Panc1 (cell line): Measurements from ENCODE around the gene EVX2. TPM values are rescaled to one million over a fixed set of nuclear protein-coding genes. Genes with fewer than 3 reads are reported as not detected.

ENCODE experiments used
- ATAC-seq: fragments of 200-7000 bp; cut with Tn5 transposase; 2 replicates; pipeline ENCODE4 v1.9.1; 2020; ENCODE audit warnings: mild to moderate bottlenecking, moderate library complexity
- BruUV-seq: library from RNA; stranded (reverse); fragments of 400-500 nt; replicated peaks from 2 replicates; lab custom pipeline; 2021; lab: Mats Ljungman, UMichigan
- CTCF ChIA-PET: fragments of 300-600 bp; sonication (Branson Sonifier 250); formaldehyde crosslinking; loops from one replicate; lab custom pipeline; 2022; ENCODE audit warnings: antibody characterized with exemption; lab: Charles Lee
- POLR2A ChIA-PET: fragments of 300-600 bp; sonication (Branson Sonifier 250); formaldehyde crosslinking; loops from one replicate; lab custom pipeline; 2022; ENCODE audit warnings: antibody characterized with exemption; lab: Charles Lee
- DNase-seq: peaks from one replicate; pipeline ENCODE4 v3.0.0-alpha.2; 2010; ENCODE audit warnings: low read depth, low spot score
- H3K27ac ChIP-seq: 2 replicates; pipeline ENCODE4 v1.5.1; 2011; ENCODE audit warnings: mild to moderate bottlenecking, low read length, inconsistent platforms
- H3K27me3 ChIP-seq: fragments of 200-500 bp; sonication (Bioruptor generic); 2 replicates; pipeline ENCODE4 v1.6.0; 2014; ENCODE audit warnings: low read length, inconsistent platforms; ENCODE audit not compliant: control insufficient read depth, insufficient read depth
- H3K36me3 ChIP-seq: fragments of 200-500 bp; sonication (Bioruptor generic); 2 replicates; pipeline ENCODE4 v1.5.1; 2014; ENCODE audit warnings: inconsistent platforms, mild to moderate bottlenecking, low read length, moderate library complexity; ENCODE audit not compliant: control insufficient read depth, insufficient read depth
- H3K4me1 ChIP-seq: 2 replicates; pipeline ENCODE4 v1.5.1; 2011; ENCODE audit warnings: inconsistent platforms, mild to moderate bottlenecking, low read length, moderate library complexity; ENCODE audit not compliant: control insufficient read depth, insufficient read depth
- H3K4me3 ChIP-seq, 2 experiments: 2 replicates each; pipeline ENCODE4 v1.5.1; 2011 to 2012; ENCODE audit warnings: low read depth in 2 of 2, low read length in 2 of 2, mild to moderate bottlenecking in 2 of 2, inconsistent platforms in 1 of 2, moderate library complexity in 1 of 2
- H3K9me3 ChIP-seq: fragments of 200-500 bp; sonication (Bioruptor generic); 2 replicates; pipeline ENCODE4 v1.5.1; 2014; ENCODE audit warnings: low read depth, mild to moderate bottlenecking, inconsistent platforms, low read length, moderate library complexity; ENCODE audit not compliant: control insufficient read depth, insufficient read depth
- POLR2AphosphoS5 ChIP-seq: IDR thresholded peaks from 2 replicates; pipeline ENCODE4 v1.6.1; 2012; ENCODE audit warnings: mild to moderate bottlenecking, low read depth, low read length, moderate library complexity
- SIN3A ChIP-seq: IDR thresholded peaks from 2 replicates; pipeline ENCODE4 v1.6.1; 2012; ENCODE audit warnings: low read depth, mild to moderate bottlenecking, low read length, moderate library complexity, borderline replicate concordance; ENCODE audit not compliant: insufficient read depth
- TCF7L2 ChIP-seq: IDR thresholded peaks from 2 replicates; pipeline ENCODE4 v1.6.1; 2011; ENCODE audit warnings: mild to moderate bottlenecking, low read depth, low read length, inconsistent platforms
- in situ Hi-C: cut with HindIII; loops from 2 replicates; pipeline ENCODE4 v1.10.0; 2016; ENCODE audit warnings: low sequenced_read_pairs, low pct_unique_long_range_greater_than_20kb
- intact Hi-C: fragments of 100-400 bp; cut with micrococcal nuclease; formaldehyde crosslinking; loops from one replicate; pipeline ENCODE4 v1.10.0; 2022; ENCODE audit not compliant: unreplicated experiment
- total RNA-seq: library from RNA; stranded (reverse); gene quantifications from one replicate; pipeline ENCODE4 v1.2.1, GENCODE V29; 2021; ENCODE audit not compliant: unreplicated experiment
- TF ChIP-seq, protein P1 (sequence below): fragments of 450-650 bp; IDR thresholded peaks from 2 replicates; pipeline ENCODE4 v1.5.1; 2017; ENCODE audit warnings: mild to moderate bottlenecking
- TF ChIP-seq, protein P2 (sequence below), 2 experiments: IDR thresholded peaks; 2 replicates each; pipeline ENCODE4 v1.6.1; 2011 to 2012; ENCODE audit warnings: low read depth in 2 of 2, control low read depth in 1 of 2, low read length in 1 of 2, mild to moderate bottlenecking in 1 of 2, moderate library complexity in 1 of 2; ENCODE audit not compliant: insufficient read depth in 1 of 2

EVX2 gene
- total RNA-seq, 1 experiment from 2014 or later = not detected

DNA sequence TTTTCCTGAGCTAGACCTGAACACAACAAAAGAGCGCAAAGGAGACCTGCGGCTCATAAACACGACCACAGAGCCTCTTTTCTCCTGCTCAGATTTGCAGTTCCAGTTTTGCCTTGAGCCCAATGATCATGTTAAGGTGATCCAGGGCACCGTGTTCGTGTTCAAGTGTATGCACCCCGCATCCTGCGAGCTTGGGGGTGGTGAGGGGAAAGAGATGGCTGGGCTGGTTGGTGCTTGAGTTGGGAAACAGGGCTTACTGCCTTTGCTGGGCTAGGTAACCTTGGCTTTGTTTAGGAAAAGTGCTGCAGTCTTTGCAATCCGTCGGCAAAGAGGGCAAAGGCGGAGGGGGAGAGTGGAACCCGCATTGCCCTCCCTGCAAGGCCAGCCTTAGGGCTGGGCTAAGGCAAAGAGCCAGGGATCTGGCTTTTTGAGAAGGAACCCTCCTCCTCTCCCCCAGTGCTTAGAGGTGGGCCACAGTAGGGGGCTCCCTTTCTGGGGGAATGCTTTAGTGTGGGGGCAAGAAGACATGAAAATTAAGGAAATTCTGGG is 34.1 kb upstream of the EVX2 start:
- H3K9me3 ChIP-seq = no peaks in the 10 kb centered on the region
- H3K27me3 ChIP-seq = peaks cover 2% of the 10 kb centered on the region; the same call in 1 of the 2 replicates
- H3K27ac ChIP-seq = no peak overlapping the region
- TF ChIP-seq, protein P1, sequence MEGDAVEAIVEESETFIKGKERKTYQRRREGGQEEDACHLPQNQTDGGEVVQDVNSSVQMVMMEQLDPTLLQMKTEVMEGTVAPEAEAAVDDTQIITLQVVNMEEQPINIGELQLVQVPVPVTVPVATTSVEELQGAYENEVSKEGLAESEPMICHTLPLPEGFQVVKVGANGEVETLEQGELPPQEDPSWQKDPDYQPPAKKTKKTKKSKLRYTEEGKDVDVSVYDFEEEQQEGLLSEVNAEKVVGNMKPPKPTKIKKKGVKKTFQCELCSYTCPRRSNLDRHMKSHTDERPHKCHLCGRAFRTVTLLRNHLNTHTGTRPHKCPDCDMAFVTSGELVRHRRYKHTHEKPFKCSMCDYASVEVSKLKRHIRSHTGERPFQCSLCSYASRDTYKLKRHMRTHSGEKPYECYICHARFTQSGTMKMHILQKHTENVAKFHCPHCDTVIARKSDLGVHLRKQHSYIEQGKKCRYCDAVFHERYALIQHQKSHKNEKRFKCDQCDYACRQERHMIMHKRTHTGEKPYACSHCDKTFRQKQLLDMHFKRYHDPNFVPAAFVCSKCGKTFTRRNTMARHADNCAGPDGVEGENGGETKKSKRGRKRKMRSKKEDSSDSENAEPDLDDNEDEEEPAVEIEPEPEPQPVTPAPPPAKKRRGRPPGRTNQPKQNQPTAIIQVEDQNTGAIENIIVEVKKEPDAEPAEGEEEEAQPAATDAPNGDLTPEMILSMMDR = no peak
- TF ChIP-seq SIN3A (no peak), TCF7L2 (no peak), POLR2AphosphoS5 (no peak)
- TF ChIP-seq, protein P2, sequence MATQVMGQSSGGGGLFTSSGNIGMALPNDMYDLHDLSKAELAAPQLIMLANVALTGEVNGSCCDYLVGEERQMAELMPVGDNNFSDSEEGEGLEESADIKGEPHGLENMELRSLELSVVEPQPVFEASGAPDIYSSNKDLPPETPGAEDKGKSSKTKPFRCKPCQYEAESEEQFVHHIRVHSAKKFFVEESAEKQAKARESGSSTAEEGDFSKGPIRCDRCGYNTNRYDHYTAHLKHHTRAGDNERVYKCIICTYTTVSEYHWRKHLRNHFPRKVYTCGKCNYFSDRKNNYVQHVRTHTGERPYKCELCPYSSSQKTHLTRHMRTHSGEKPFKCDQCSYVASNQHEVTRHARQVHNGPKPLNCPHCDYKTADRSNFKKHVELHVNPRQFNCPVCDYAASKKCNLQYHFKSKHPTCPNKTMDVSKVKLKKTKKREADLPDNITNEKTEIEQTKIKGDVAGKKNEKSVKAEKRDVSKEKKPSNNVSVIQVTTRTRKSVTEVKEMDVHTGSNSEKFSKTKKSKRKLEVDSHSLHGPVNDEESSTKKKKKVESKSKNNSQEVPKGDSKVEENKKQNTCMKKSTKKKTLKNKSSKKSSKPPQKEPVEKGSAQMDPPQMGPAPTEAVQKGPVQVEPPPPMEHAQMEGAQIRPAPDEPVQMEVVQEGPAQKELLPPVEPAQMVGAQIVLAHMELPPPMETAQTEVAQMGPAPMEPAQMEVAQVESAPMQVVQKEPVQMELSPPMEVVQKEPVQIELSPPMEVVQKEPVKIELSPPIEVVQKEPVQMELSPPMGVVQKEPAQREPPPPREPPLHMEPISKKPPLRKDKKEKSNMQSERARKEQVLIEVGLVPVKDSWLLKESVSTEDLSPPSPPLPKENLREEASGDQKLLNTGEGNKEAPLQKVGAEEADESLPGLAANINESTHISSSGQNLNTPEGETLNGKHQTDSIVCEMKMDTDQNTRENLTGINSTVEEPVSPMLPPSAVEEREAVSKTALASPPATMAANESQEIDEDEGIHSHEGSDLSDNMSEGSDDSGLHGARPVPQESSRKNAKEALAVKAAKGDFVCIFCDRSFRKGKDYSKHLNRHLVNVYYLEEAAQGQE (IDR thresholded peaks at IDR 0.05; ENCODE audit: insufficient read depth in 1 of 2, low read depth in 2 of 2, low read length in 1 of 2) = no peak
- no peaks in the 10 kb centered on the region for H3K36me3 ChIP-seq
- DNase-seq (no peak), ATAC-seq (no peak)
- intact Hi-C loops = no loop called here
- no peak overlapping the region for H3K4me3 ChIP-seq
- CTCF ChIA-PET = interaction anchor here (0.6 kb wide), 1 partner anchor 312 kb away, joined by 3 read pairs; no protein-coding TSS in a partner anchor
- POLR2A ChIA-PET = no interaction called here
- in situ Hi-C loops = no loop called here
- H3K4me1 ChIP-seq = no peaks in the 10 kb centered on the region
- BruUV-seq = no TSS peak

DNA sequence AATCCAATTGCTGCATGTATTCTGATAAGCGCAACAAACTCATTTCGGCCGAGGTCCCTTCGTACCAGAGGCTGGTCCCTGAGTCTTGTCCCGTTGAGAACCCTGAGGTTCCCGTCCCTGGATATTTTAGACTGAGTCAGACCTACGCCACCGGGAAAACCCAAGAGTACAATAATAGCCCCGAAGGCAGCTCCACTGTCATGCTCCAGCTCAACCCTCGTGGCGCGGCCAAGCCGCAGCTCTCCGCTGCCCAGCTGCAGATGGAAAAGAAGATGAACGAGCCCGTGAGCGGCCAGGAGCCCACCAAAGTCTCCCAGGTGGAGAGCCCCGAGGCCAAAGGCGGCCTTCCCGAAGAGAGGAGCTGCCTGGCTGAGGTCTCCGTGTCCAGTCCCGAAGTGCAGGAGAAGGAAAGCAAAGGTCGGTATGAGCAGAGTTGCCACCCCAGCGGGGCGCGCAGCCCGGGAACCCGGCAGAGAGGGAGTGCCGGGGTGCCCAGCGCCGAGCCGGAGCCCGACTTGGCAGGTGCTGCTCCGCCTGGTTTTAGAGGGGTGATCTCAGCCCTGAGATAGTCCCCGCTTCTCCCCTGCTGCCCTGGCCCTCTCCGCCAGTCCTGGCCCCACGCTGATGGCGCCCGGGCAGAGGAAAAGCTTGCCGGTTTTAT is 33.5 kb upstream of the EVX2 start:
- DNase-seq (no peak), ATAC-seq (no peak)
- H3K9me3 ChIP-seq = no peaks in the 10 kb centered on the region
- no peaks in the 10 kb centered on the region for H3K4me1 ChIP-seq
- peaks cover 2% of the 10 kb centered on the region; the same call in 1 of the 2 replicates for H3K27me3 ChIP-seq
- TF ChIP-seq, protein P2 (IDR thresholded peaks at IDR 0.05; ENCODE audit: insufficient read depth in 1 of 2, low read depth in 2 of 2, low read length in 1 of 2) = no peak
- TF ChIP-seq TCF7L2 = no peak
- no peak for TF ChIP-seq SIN3A
- no peak for TF ChIP-seq POLR2AphosphoS5
- TF ChIP-seq, protein P1 = no peak
- no peak overlapping the region for H3K4me3 ChIP-seq
- BruUV-seq = no TSS peak
- POLR2A ChIA-PET = no interaction called here
- CTCF ChIA-PET = interaction anchor here (0.6 kb wide), 1 partner anchor 312 kb away, joined by 3 read pairs; no protein-coding TSS in a partner anchor
- no peak overlapping the region for H3K27ac ChIP-seq
- intact Hi-C loops (no loop called here), in situ Hi-C loops (no loop called here)
- H3K36me3 ChIP-seq = no peaks in the 10 kb centered on the region
